Immature natural killer cell (primary cell): ENCODE measurements around the gene ATR. TPM values are rescaled to one million over a fixed set of nuclear protein-coding genes. Genes with fewer than 3 reads are reported as not detected.
A peak's percentile ranks its signal among the peaks of the same experiment; 100 is the strongest.
"Not testable (repeated sequence)": the region's sequence is repeated elsewhere in the genome, so short reads cannot be mapped to it uniquely, and the experiment has no call there.

Source experiments
- DNase-seq, 3 donors: peaks; one replicate each; pipeline ENCODE4 v3.0.0; 2022; ENCODE audit warnings: mixed read lengths in 1 of 3
- H3K27ac Mint-ChIP-seq, 6 donors: one replicate each; pipeline ENCODE4 v1.8.0; 2020; ENCODE audit warnings: mixed read lengths in 6 of 6, mild to moderate bottlenecking in 5 of 6, inconsistent platforms in 4 of 6, moderate library complexity in 3 of 6
- H3K27me3 Mint-ChIP-seq, 3 donors: one replicate each; pipeline ENCODE4 v1.8.0; 2020 to 2021; ENCODE audit warnings: low read depth in 3 of 3, mild to moderate bottlenecking in 3 of 3, mixed read lengths in 3 of 3, moderate library complexity in 3 of 3, inconsistent platforms in 1 of 3
- H3K36me3 Mint-ChIP-seq, 3 donors: one replicate each; pipeline ENCODE4 v1.8.0; 2020; ENCODE audit warnings: mixed read lengths in 3 of 3, inconsistent platforms in 2 of 3, mild to moderate bottlenecking in 2 of 3
- H3K4me1 Mint-ChIP-seq, 2 donors: one replicate each; pipeline ENCODE4 v1.8.0; 2020; ENCODE audit warnings: inconsistent platforms in 2 of 2, mild to moderate bottlenecking in 2 of 2, mixed read lengths in 2 of 2, moderate library complexity in 1 of 2
- H3K4me3 Mint-ChIP-seq, 5 donors: one replicate each; pipeline ENCODE4 v1.8.0; 2020; ENCODE audit warnings: mild to moderate bottlenecking in 5 of 5, mixed read lengths in 5 of 5, inconsistent platforms in 3 of 5, moderate library complexity in 3 of 5
- H3K9me3 Mint-ChIP-seq, 6 donors: one replicate each; pipeline ENCODE4 v1.8.0; 2020; ENCODE audit warnings: mild to moderate bottlenecking in 6 of 6, mixed read lengths in 6 of 6, inconsistent platforms in 4 of 6, moderate library complexity in 3 of 6
- polyA plus RNA-seq, 3 donors: library from polyadenylated mRNA; unstranded; fragments of 300-500 nt; fragmentation: Illumina TruSeq; gene quantifications; one replicate each; pipeline ENCODE4 v1.2.3, GENCODE V29; 2021

Gene ATR
- polyA plus RNA-seq, 3 donors from 2014 or later = 9.8 to 14.4 (median 10.1) TPM

GRCh38 chr3:142447301-142447851 is 131.2 kb downstream of the ATR start:
- H3K27ac Mint-ChIP-seq = peak overlapping the region; percentile 97 to 100 (median 100)
- peak overlapping the region; percentile 94 to 99 (median 99) for H3K4me3 Mint-ChIP-seq

GRCh38 chr3:142445816-142446254 is 132.7 kb downstream of the ATR start:
- H3K4me3 Mint-ChIP-seq = peak overlapping the region; percentile 94 to 99 (median 99)

More at GRCh38 chr3:142447301-142447851, 131.2 kb downstream of the ATR start:
- Mint-ChIP-seq H3K27me3 (peaks cover 4 to 13% (median 9%) of the 10 kb centered on the region in 3 donors), H3K36me3 (peaks cover 0 to 5% (median 0%) of the 10 kb centered on the region in 3 donors), H3K4me1 (peaks cover 53 to 65% of the 10 kb centered on the region in 2 donors), H3K9me3 (no peaks in the 10 kb centered on the region)
- peak; percentile 48 to 63 (median 62) for DNase-seq

GRCh38 chr3:142444343-142444742 is 134.2 kb downstream of the ATR start:
- DNase-seq = no peak
- Mint-ChIP-seq H3K36me3 (peaks cover 0 to 5% (median 0%) of the 10 kb centered on the region in 3 donors), H3K27me3 (peaks cover 2 to 13% (median 9%) of the 10 kb centered on the region in 3 donors), H3K4me3 (peak overlapping the region in 1 of 5 donors; percentile 65), H3K4me1 (peaks cover 67 to 92% of the 10 kb centered on the region in 2 donors), H3K9me3 (no peaks in the 10 kb centered on the region), H3K27ac (no peak overlapping the region)

More at GRCh38 chr3:142445816-142446254, 132.7 kb downstream of the ATR start:
- no peaks in the 10 kb centered on the region for H3K9me3 Mint-ChIP-seq
- H3K4me1 Mint-ChIP-seq = peaks cover 60 to 80% of the 10 kb centered on the region in 2 donors
- peaks cover 0 to 5% (median 0%) of the 10 kb centered on the region in 3 donors for H3K36me3 Mint-ChIP-seq
- peaks cover 4 to 13% (median 9%) of the 10 kb centered on the region in 3 donors for H3K27me3 Mint-ChIP-seq
- DNase-seq = peak; percentile 14 to 22 (median 19)
- peak overlapping the region; percentile 81 to 100 (median 99) for H3K27ac Mint-ChIP-seq

- DNase-seq, H3K4me3 Mint-ChIP-seq, H3K9me3 Mint-ChIP-seq, H3K27me3 Mint-ChIP-seq, H3K36me3 Mint-ChIP-seq, H3K27ac Mint-ChIP-seq: not testable (repeated sequence)
- H3K4me1 Mint-ChIP-seq = peaks cover 74 to 94% of the 10 kb centered on the region in 2 donors
Observed at GRCh38 chr3:142443060-142443459, 135.5 kb downstream of the ATR start.

GRCh38 chr3:142439499-142440220 is 138.9 kb downstream of the ATR start:
- H3K4me3 Mint-ChIP-seq, H3K9me3 Mint-ChIP-seq, H3K27me3 Mint-ChIP-seq, DNase-seq: not testable (repeated sequence)
- H3K36me3 Mint-ChIP-seq = peaks cover 0 to 11% (median 3%) of the 10 kb centered on the region in 3 donors
- H3K4me1 Mint-ChIP-seq = peaks cover 58 to 81% of the 10 kb centered on the region in 2 donors
- peak overlapping the region in 1 of 6 donors; percentile 10 for H3K27ac Mint-ChIP-seq

GRCh38 chr3:142438096-142438495 is 140.4 kb downstream of the ATR start:
- not testable (repeated sequence) for H3K27me3 Mint-ChIP-seq, H3K27ac Mint-ChIP-seq, H3K36me3 Mint-ChIP-seq, DNase-seq, H3K4me3 Mint-ChIP-seq, H3K9me3 Mint-ChIP-seq
- peaks cover 46 to 68% of the 10 kb centered on the region in 2 donors for H3K4me1 Mint-ChIP-seq

- no peaks in the 10 kb centered on the region for H3K9me3 Mint-ChIP-seq
- peaks cover 45 to 69% of the 10 kb centered on the region in 2 donors for H3K4me1 Mint-ChIP-seq
- DNase-seq = no peak
- H3K27me3 Mint-ChIP-seq = peaks cover 0 to 2% (median 0%) of the 10 kb centered on the region in 3 donors
- no peak overlapping the region for H3K4me3 Mint-ChIP-seq
- H3K27ac Mint-ChIP-seq = peak overlapping the region in 4 of 6 donors; percentile 6 to 52 (median 16)
- peaks cover 3 to 13% (median 9%) of the 10 kb centered on the region in 3 donors for H3K36me3 Mint-ChIP-seq
Observed at GRCh38 chr3:142436951-142437585, 141.5 kb downstream of the ATR start.

- Mint-ChIP-seq H3K9me3 (no peaks in the 10 kb centered on the region), H3K36me3 (peaks cover 14 to 24% (median 15%) of the 10 kb centered on the region in 3 donors), H3K27ac (no peak overlapping the region), H3K27me3 (peaks cover 0 to 2% (median 0%) of the 10 kb centered on the region in 3 donors), H3K4me1 (peaks cover 36 to 51% of the 10 kb centered on the region in 2 donors), H3K4me3 (no peak overlapping the region)
- DNase-seq = no peak
Observed at GRCh38 chr3:142434503-142434902, 144.0 kb downstream of the ATR start.

- no peak for DNase-seq
- Mint-ChIP-seq H3K27me3 (peaks cover 0 to 3% (median 0%) of the 10 kb centered on the region in 3 donors), H3K4me3 (no peak overlapping the region), H3K27ac (no peak overlapping the region), H3K9me3 (no peaks in the 10 kb centered on the region), H3K36me3 (peaks cover 21 to 31% (median 22%) of the 10 kb centered on the region in 3 donors), H3K4me1 (peaks cover 22 to 38% of the 10 kb centered on the region in 2 donors)
Observed at GRCh38 chr3:142433110-142433509, 145.4 kb downstream of the ATR start.

- Mint-ChIP-seq H3K9me3 (no peaks in the 10 kb centered on the region), H3K4me1 (peaks cover 9 to 29% of the 10 kb centered on the region in 2 donors), H3K4me3 (no peak overlapping the region), H3K27me3 (peaks cover 0 to 5% (median 0%) of the 10 kb centered on the region in 3 donors), H3K27ac (no peak overlapping the region), H3K36me3 (peaks cover 18 to 29% (median 22%) of the 10 kb centered on the region in 3 donors)
- no peak for DNase-seq
Observed at GRCh38 chr3:142429582-142429981, 149.0 kb downstream of the ATR start.

- no peak for DNase-seq
- Mint-ChIP-seq H3K4me3 (no peak overlapping the region), H3K9me3 (no peaks in the 10 kb centered on the region), H3K27me3 (peaks cover 0 to 5% (median 0%) of the 10 kb centered on the region in 3 donors), H3K4me1 (peaks cover 4 to 23% of the 10 kb centered on the region in 2 donors), H3K27ac (no peak overlapping the region), H3K36me3 (peaks cover 11 to 17% (median 14%) of the 10 kb centered on the region in 3 donors)
Observed at GRCh38 chr3:142424754-142425153, 153.8 kb downstream of the ATR start.

- Mint-ChIP-seq H3K4me1 (peaks cover 4 to 11% of the 10 kb centered on the region in 2 donors), H3K27me3 (peaks cover 0 to 1% (median 0%) of the 10 kb centered on the region in 3 donors), H3K4me3 (no peak overlapping the region), H3K9me3 (no peaks in the 10 kb centered on the region), H3K36me3 (peaks cover 17 to 34% (median 24%) of the 10 kb centered on the region in 3 donors), H3K27ac (peak overlapping the region in 3 of 6 donors; percentile 43 to 70 (median 56))
- no peak for DNase-seq
Observed at GRCh38 chr3:142418926-142419592, 159.5 kb downstream of the ATR start.

- no peak overlapping the region for H3K4me3 Mint-ChIP-seq
- peaks cover 1% of the 10 kb centered on the region in 2 donors for H3K4me1 Mint-ChIP-seq
- peaks cover 0 to 1% (median 0%) of the 10 kb centered on the region in 3 donors for H3K27me3 Mint-ChIP-seq
- H3K9me3 Mint-ChIP-seq = no peaks in the 10 kb centered on the region
- H3K27ac Mint-ChIP-seq = no peak overlapping the region
- H3K36me3 Mint-ChIP-seq = peaks cover 8 to 46% (median 33%) of the 10 kb centered on the region in 3 donors
- DNase-seq = no peak
Observed at GRCh38 chr3:142417302-142417701, 161.2 kb downstream of the ATR start.
